Glutamatergic neuron (in vitro differentiated cells): ENCODE data around the gene ADGRG2. TPM values are rescaled to one million over a fixed set of nuclear protein-coding genes. Genes with fewer than 3 reads are reported as not detected.

Experiments
- DNase-seq: peaks from one replicate; pipeline ENCODE4 v3.0.0; 2022
- H3K27ac Mint-ChIP-seq: one replicate; pipeline ENCODE4 v1.8.0; 2020; ENCODE audit warnings: mild to moderate bottlenecking, mixed read lengths, inconsistent platforms; ENCODE audit not compliant: unreplicated experiment
- H3K27me3 Mint-ChIP-seq: one replicate; pipeline ENCODE4 v1.8.0; 2020; ENCODE audit warnings: mild to moderate bottlenecking, moderate library complexity, mixed read lengths, inconsistent platforms; ENCODE audit not compliant: unreplicated experiment
- H3K36me3 Mint-ChIP-seq: one replicate; pipeline ENCODE4 v1.8.0; 2020; ENCODE audit warnings: mild to moderate bottlenecking, mixed read lengths, inconsistent platforms; ENCODE audit not compliant: unreplicated experiment
- H3K4me1 Mint-ChIP-seq: one replicate; pipeline ENCODE4 v1.8.0; 2020; ENCODE audit warnings: mild to moderate bottlenecking, low read depth, mixed read lengths, inconsistent platforms; ENCODE audit not compliant: unreplicated experiment
- H3K4me3 Mint-ChIP-seq: one replicate; pipeline ENCODE4 v1.8.0; 2020; ENCODE audit warnings: mild to moderate bottlenecking, mixed read lengths, inconsistent platforms; ENCODE audit not compliant: unreplicated experiment
- H3K9me3 Mint-ChIP-seq: one replicate; pipeline ENCODE4 v1.8.0; 2020; ENCODE audit warnings: mild to moderate bottlenecking, moderate library complexity, mixed read lengths, inconsistent platforms; ENCODE audit not compliant: unreplicated experiment
- CTCF ChIP-seq: fragments of 200-600 bp; sonication (generic); IDR thresholded peaks from one replicate; pipeline ENCODE4 v1.5.0; 2021; ENCODE audit not compliant: partially characterized antibody, unreplicated experiment
- total RNA-seq: library from RNA; stranded (reverse); fragmentation: NEBNext Ultra II Directional; extraction: Animal tissue kit (Norgen Biotek cat#: 25700); gene quantifications from one replicate; pipeline ENCODE4 v1.2.1, GENCODE V29; 2021; ENCODE audit not compliant: unreplicated experiment

The ADGRG2 gene
- total RNA-seq, 1 donor from 2014 or later, result 0.39 TPM

GRCh38 chrX:19059067-19059466, 63.2 kb downstream of the ADGRG2 start:
- Mint-ChIP-seq H3K27me3 (no peaks in the 10 kb centered on the region), H3K27ac (no peak overlapping the region), H3K4me3 (no peak overlapping the region), H3K4me1 (no peaks in the 10 kb centered on the region), H3K9me3 (no peaks in the 10 kb centered on the region), H3K36me3 (no peaks in the 10 kb centered on the region)
- TF ChIP-seq CTCF, result no peak
- DNase-seq, result no peak

GRCh38 chrX:19057856-19058255, 64.4 kb downstream of the ADGRG2 start:
- Mint-ChIP-seq H3K9me3 (no peaks in the 10 kb centered on the region), H3K27ac (no peak overlapping the region), H3K36me3 (no peaks in the 10 kb centered on the region), H3K27me3 (no peaks in the 10 kb centered on the region), H3K4me1 (no peaks in the 10 kb centered on the region), H3K4me3 (no peak overlapping the region)
- no peak for TF ChIP-seq CTCF
- no peak for DNase-seq

- no peak for DNase-seq
- peaks cover 2% of the 10 kb centered on the region for H3K27me3 Mint-ChIP-seq
- H3K36me3 Mint-ChIP-seq, result no peaks in the 10 kb centered on the region
- TF ChIP-seq CTCF, result no peak
- H3K4me3 Mint-ChIP-seq, result no peak overlapping the region
- no peaks in the 10 kb centered on the region for H3K4me1 Mint-ChIP-seq
- H3K27ac Mint-ChIP-seq, result no peak overlapping the region
- no peaks in the 10 kb centered on the region for H3K9me3 Mint-ChIP-seq
These were observed 73.2 kb downstream of the ADGRG2 start for GRCh38 chrX:19049110-19049509.

- Mint-ChIP-seq H3K27me3 (peaks cover under 1% of the 10 kb centered on the region), H3K4me1 (no peaks in the 10 kb centered on the region), H3K4me3 (no peak overlapping the region), H3K9me3 (no peaks in the 10 kb centered on the region), H3K27ac (no peak overlapping the region), H3K36me3 (no peaks in the 10 kb centered on the region)
- TF ChIP-seq CTCF, result no peak
- DNase-seq, result no peak
These were observed 75.7 kb downstream of the ADGRG2 start for GRCh38 chrX:19046343-19047215.

- peak; percentile 70 for TF ChIP-seq CTCF
- no peaks in the 10 kb centered on the region for H3K36me3 Mint-ChIP-seq
- peaks cover 7% of the 10 kb centered on the region for H3K4me1 Mint-ChIP-seq
- no peaks in the 10 kb centered on the region for H3K9me3 Mint-ChIP-seq
- no peak for DNase-seq
- no peaks in the 10 kb centered on the region for H3K27me3 Mint-ChIP-seq
- no peak overlapping the region for H3K27ac Mint-ChIP-seq
- no peak overlapping the region for H3K4me3 Mint-ChIP-seq
These were observed 81.9 kb downstream of the ADGRG2 start for GRCh38 chrX:19040373-19040772.
